ENCODE data around the gene CLASP1. TPM values are rescaled to one million over a fixed set of nuclear protein-coding genes. Genes with fewer than 3 reads are reported as not detected.

CLASP1 gene
- total RNA-seq, 1 experiment from 2014 or later = 46.1 TPM

DNA sequence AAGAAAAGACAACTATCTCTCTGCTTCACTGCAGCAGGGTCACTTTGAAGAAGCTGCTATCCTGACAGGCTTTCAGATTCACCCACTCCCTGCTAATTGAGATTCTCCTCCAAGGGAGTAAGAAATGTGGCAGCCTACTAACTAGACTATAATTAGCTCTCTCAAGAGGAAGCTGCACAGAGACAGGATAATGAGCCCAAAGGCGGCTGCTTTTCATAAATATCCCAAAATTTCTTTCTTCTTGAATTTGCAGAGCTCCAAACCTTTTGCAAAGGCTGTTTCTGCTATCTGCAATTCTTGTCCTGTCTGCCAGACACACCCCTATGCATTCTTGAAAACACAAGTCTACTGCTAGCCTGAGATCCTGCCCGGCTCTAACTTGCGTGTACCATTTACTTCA lies 172.6 kb downstream of the CLASP1 start:
- BruUV-seq (replicated peaks) = no TSS peak
- POLR2A ChIA-PET = interaction anchor here (0.5 kb wide), 1 partner anchor 54 kb away, joined by 3 read pairs; no protein-coding TSS in a partner anchor

GRCh38 chr2:121475811-121476571 lies 173.3 kb downstream of the CLASP1 start:
- peaks cover 12% of the 10 kb centered on the region for H3K4me1 ChIP-seq
- no peak overlapping the region for H3K4me3 ChIP-seq (ENCODE audit: low read depth, low read length)
- intact Hi-C loops (cut with micrococcal nuclease; ENCODE audit: unreplicated experiment) = no loop called here
- ChIA-PET CTCF (no interaction called here), POLR2A (interaction anchor here (0.5 kb wide), 1 partner anchor 54 kb away, joined by 3 read pairs; no protein-coding TSS in a partner anchor)
- H3K36me3 ChIP-seq (ENCODE audit: control insufficient read depth, insufficient read depth, low read length) = no peaks in the 10 kb centered on the region; the same call in 1 of the 2 replicates
- no peaks in the 10 kb centered on the region for H3K27me3 ChIP-seq (replicated peaks; ENCODE audit: control insufficient read depth, insufficient read depth, low read length)
- no peak overlapping the region for H3K4me3 Mint-ChIP-seq (ENCODE audit: unreplicated experiment)
- DNase-seq = no peak
- no peak overlapping the region for H3K27ac Mint-ChIP-seq (ENCODE audit: unreplicated experiment)
- BruUV-seq (replicated peaks) = no TSS peak
- H3K36me3 Mint-ChIP-seq (ENCODE audit: insufficient read depth, unreplicated experiment) = peaks cover 11% of the 10 kb centered on the region
- peaks cover 40% of the 10 kb centered on the region for H3K4me1 Mint-ChIP-seq (ENCODE audit: low read depth, unreplicated experiment)
- H3K9me3 Mint-ChIP-seq (ENCODE audit: unreplicated experiment) = no peaks in the 10 kb centered on the region
- no peaks in the 10 kb centered on the region for H3K27me3 Mint-ChIP-seq (ENCODE audit: insufficient read depth, unreplicated experiment)
- no peak for TF ChIP-seq CTCF (IDR thresholded peaks at IDR 0.05; ENCODE audit: insufficient read depth in 1 of 2, low read depth in 1 of 2, low read length in 1 of 2, severe bottlenecking in 1 of 2, unreplicated experiment in 1 of 2)
- H3K9me3 ChIP-seq = no peaks in the 10 kb centered on the region

More for the DNA sequence above, 172.6 kb downstream of the CLASP1 start:
- no peaks in the 10 kb centered on the region for H3K9me3 ChIP-seq
- H3K27me3 ChIP-seq (replicated peaks; ENCODE audit: control insufficient read depth, insufficient read depth, low read length) = no peaks in the 10 kb centered on the region
- H3K9me3 Mint-ChIP-seq (ENCODE audit: unreplicated experiment) = no peaks in the 10 kb centered on the region
- peaks cover 40% of the 10 kb centered on the region for H3K4me1 Mint-ChIP-seq (ENCODE audit: low read depth, unreplicated experiment)
- TF ChIP-seq CTCF (IDR thresholded peaks at IDR 0.05; ENCODE audit: insufficient read depth in 1 of 2, low read depth in 1 of 2, low read length in 1 of 2, severe bottlenecking in 1 of 2, unreplicated experiment in 1 of 2) = no peak
- no peak overlapping the region for H3K4me3 Mint-ChIP-seq (ENCODE audit: unreplicated experiment)
- no peaks in the 10 kb centered on the region for H3K27me3 Mint-ChIP-seq (ENCODE audit: insufficient read depth, unreplicated experiment)
- H3K27ac Mint-ChIP-seq (ENCODE audit: unreplicated experiment) = no peak overlapping the region
- intact Hi-C loops (cut with micrococcal nuclease; ENCODE audit: unreplicated experiment) = no loop called here
- H3K36me3 Mint-ChIP-seq (ENCODE audit: insufficient read depth, unreplicated experiment) = peaks cover 6% of the 10 kb centered on the region
- CTCF ChIA-PET = no interaction called here
- H3K4me3 ChIP-seq (ENCODE audit: low read depth, low read length) = no peak overlapping the region
- no peak for DNase-seq
- peaks cover 12% of the 10 kb centered on the region for H3K4me1 ChIP-seq
- H3K36me3 ChIP-seq (ENCODE audit: control insufficient read depth, insufficient read depth, low read length) = no peaks in the 10 kb centered on the region; the same call in 1 of the 2 replicates

DNA sequence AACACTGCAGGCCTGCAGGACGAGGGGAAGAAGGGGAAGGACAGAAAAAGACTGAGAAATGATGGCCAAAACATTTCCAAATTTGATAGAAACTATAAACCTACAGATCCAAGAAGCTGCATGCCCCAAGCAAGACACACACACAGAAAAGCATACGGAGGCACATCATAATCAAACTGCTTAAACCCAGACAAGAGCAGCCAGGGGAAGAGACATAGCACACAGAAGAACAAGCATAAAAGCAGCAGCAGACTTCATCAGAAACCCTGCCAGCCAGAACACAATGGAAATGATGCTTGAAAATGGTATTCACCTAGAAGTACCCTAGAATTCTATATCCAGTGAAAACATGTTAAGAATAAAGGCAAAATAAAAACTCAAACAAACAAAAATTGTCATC lies 175.8 kb downstream of the CLASP1 start:
- Mint-ChIP-seq H3K4me1 (ENCODE audit: low read depth, unreplicated experiment) (peaks cover 30% of the 10 kb centered on the region), H3K27me3 (ENCODE audit: insufficient read depth, unreplicated experiment) (no peaks in the 10 kb centered on the region), H3K27ac (ENCODE audit: unreplicated experiment) (peak overlapping the region; percentile 1), H3K4me3 (ENCODE audit: unreplicated experiment) (no peak overlapping the region), H3K36me3 (ENCODE audit: insufficient read depth, unreplicated experiment) (peaks cover 19% of the 10 kb centered on the region), H3K9me3 (ENCODE audit: unreplicated experiment) (no peaks in the 10 kb centered on the region)
- ChIA-PET CTCF (no interaction called here), POLR2A (no interaction called here)
- Histone ChIP-seq H3K4me1 (peaks cover 12% of the 10 kb centered on the region), H3K27me3 (replicated peaks; ENCODE audit: control insufficient read depth, insufficient read depth, low read length) (no peaks in the 10 kb centered on the region), H3K36me3 (ENCODE audit: control insufficient read depth, insufficient read depth, low read length) (peaks cover 3% of the 10 kb centered on the region; the same call in 1 of the 2 replicates), H3K4me3 (ENCODE audit: low read depth, low read length) (no peak overlapping the region), H3K9me3 (no peaks in the 10 kb centered on the region)
- BruUV-seq (replicated peaks) = no TSS peak
- TF ChIP-seq CTCF (IDR thresholded peaks at IDR 0.05; ENCODE audit: insufficient read depth in 1 of 2, low read depth in 1 of 2, low read length in 1 of 2, severe bottlenecking in 1 of 2, unreplicated experiment in 1 of 2) = no peak
- no peak for DNase-seq
- intact Hi-C loops (cut with micrococcal nuclease; ENCODE audit: unreplicated experiment) = no loop called here
